ELF-1 (cell line): ENCODE measurements around the gene BMERB1.
"Not testable (repeated sequence)": the region's sequence is repeated elsewhere in the genome, so short reads cannot be mapped to it uniquely, and the experiment has no call there.

Source experiments
- DNase-seq: peaks from one replicate; pipeline ENCODE4 v3.0.0-alpha.2; 2016; ENCODE audit warnings: low read depth, low spot score

BMERB1 gene

DNA sequence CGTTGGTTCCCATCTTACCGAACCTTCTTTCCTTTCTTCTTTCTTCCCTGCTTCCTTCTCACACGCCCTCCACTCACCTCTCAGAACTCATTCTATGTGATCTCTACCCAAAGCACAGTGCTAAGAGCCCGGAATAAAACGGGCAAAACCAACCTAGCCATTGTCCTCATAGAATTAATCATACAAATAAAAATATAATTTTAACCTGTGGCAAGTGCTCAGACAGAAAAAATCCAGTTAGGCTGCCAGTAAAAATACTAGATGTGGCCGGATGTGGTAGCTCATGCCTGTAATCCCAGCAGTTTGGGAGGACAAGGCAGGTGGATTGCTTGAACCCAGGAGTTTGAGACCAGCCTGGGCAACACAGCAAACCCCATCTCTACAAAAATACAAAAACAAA is 27.0 kb downstream of the BMERB1 start:
- DNase-seq = no peak

DNA sequence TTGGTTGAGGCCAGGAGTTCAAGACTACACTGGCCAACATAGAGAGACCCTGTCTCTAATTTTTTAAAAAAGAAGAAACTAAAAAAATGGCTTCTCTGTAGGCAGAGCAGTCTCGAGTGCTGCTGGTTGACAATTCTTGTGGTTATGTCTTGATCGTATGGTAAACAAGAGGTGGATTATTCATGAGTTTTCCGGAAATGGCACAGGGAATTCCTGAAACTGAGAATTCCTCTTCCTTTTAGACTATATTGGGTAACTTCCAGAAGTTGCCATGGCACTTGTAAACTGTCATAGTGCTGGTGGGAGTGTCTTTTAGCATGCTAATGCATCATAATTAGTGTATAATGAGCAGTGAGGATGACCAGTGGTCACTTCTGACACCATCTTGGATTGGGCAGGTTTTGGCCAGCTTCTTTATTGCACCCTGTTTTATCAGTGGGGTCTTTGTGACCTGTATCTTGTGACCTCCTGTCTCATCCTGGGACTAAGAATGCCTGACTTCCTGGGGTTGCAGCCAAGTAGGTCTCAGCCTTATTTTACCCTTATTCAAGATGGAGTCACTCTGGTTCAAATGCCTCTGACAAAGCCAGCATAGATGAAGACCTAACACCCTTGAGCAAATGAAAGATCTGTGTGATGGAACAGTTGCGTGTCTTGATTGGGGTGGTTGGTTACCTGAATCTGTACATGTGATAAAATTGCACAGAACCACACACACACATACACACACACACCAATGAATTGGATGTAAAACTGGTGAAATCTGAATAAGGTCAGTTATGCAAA is 30.2 kb downstream of the BMERB1 start:
- DNase-seq = no peak

DNA sequence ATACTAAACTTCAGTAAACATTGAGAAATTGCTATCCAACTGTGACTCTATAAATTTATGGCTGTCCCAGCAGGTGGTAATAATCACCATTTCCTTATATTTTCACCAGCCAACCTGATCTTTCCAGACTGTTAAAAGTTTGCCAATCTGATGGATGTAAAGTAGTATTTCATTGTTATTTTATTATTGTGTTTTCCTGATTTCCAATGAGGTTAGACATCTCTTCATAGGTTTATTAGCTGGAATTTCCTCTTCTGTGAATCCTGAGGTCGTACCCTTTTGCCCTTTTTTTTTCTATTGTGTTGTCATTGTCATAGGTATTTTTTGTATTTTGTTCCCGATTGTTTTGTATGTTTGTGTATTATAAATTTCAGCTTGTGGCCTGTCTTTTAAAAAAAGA is 31.7 kb downstream of the BMERB1 start:
- DNase-seq = no peak

DNA sequence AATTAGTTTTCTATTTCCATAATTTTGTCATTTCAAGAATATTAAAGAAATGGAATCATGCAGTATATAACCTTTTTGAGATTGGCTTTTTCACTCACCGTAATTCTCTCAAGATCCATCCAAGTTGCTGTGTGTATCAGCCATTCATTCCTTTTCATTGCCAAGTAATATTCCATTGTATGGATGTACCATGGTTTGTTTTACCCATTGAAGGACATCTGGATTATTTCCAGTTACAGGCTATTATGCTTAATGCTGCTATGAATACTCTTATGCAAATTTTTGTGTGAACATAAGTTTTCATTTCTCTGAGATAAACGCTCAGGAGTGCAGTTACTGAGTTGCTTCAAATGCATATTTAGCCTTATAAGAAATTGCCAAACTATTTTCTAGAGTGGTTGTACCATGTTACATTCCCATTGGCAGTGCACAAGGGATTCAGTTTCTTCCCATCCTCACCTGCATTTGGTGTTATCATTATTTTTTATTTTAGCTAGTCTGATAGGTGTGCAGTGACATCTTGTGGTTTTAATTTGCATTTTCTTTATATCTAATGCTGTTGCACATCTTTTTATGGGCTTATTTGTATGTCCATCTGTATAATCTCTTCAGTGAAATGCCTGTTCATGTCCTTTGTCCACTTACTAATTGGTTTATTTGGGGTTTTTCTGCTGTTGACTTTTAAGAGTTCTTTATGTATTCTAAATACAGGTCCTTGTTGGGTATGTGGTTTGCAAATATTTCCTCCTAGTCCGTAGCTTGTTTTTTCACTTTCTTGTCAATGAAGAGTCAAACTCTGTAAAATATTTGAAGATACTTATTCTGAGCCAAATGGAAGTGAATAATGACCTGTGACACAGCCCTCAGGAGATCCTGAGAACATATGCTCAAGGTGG is 32.7 kb downstream of the BMERB1 start:
- no peak for DNase-seq

DNA sequence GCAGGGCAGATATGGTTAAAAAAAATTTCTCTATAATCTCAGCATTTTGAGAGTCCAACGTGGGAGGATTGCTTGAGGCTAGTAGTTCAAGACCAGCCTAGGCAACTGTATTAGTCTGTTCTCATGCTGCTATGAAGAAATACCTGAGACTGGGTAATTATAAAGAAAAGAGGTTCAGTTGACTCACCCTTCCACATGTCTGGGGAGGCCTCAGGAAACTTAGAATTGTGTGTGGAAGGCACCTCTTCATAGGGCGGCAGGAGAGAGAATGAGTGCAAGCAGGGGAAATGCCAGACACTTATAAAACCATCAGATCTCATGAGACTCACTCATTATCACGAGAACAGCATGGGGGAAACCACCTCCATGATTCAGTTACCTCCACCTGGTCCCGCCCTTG is 42.6 kb downstream of the BMERB1 start:
- not testable (repeated sequence) for DNase-seq

DNA sequence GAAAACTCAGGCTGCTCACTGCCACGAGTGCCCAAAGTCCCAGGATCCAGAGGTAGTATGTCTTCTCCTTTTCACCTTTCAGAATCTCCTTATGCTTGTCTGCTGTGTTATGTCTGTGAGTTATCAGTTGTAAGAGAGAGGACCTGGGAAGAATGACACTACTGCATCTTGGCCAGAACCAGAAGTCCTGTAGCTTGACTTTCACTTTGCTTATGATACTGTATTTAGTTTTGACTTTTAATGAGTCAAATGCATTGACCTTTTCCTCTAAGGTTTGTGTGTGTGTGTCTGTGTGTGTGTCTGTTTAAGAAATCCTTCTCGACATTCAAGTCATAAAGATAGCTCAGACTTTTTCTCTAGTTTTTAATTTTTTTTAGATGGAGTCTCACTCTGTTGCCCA is 43.4 kb downstream of the BMERB1 start:
- DNase-seq = no peak

DNA sequence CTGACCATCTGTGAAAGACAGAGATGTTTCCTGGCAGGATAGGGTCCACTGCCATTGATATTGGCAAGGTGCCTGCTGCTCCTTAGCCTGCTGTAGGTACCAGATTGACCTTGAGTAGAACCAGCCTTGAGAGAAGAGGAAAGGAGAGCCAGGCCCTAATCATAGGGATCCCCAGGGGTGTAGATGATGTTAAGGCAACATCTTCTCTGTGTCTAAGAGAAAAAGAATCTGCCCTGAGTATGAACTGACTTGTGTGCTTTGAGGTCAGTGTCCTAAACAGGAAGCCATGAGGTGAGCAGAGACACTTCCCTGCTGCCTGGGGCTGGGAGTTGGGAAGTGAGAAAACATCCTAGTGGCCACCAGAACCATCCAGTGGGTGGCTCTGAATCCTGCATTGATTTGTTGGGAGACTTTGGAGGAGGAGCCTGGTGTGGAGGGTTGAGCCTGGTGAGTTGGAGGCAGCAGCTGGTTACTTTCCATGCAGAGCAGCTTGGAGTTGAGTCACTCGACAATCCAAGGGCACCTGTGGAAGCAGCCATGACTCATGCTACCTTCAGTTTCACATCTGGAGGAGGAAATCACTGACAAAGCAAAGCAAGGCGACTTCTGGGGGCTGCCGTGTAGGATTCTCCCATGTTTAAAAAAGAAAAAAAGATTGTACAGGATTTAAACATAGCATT is 47.8 kb downstream of the BMERB1 start:
- DNase-seq = peak; percentile 88

DNA sequence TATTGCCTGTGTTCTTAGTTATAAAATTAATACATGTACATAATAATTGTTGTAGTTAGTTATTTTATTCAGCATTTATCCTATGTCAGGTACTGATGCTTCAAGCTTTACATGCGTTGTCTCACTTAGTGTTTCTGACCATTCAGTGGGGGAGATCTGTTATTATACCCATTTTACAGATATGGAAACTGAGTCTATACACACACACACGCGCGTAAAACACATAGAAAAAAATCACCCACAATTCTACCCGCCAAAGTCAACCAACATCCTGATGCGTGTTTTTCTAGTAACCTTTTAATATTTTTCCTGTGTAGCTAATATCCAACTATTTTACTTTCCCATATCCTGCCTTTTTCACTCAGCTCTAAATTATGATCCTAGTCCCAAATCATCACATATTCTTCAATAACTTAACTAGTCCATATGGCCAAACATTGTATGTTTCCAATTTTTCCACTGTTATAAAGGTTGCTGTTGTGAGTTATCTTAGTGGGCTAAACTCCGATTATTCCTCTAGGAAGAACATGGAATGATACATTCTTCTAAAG is 48.4 kb downstream of the BMERB1 start:
- DNase-seq = no peak

DNA sequence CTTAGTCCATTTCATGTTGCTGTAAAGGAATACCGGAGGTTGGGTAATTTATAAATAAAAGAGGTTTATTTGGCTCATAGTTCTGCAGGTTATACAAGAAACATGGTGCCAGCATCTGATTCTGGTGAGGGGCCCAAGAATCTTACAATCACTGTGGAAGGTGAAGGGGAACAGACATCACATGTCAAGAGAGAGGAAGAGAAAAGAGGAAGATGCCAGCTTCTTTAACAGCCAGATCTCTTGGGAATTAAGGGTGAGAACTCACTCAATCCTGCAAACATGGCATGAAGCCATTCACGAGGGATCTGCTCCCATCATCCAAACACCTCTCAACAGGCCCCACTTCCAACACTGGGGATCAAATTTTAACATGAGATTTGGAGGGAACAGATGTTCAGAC is 49.5 kb downstream of the BMERB1 start:
- DNase-seq = no peak

DNA sequence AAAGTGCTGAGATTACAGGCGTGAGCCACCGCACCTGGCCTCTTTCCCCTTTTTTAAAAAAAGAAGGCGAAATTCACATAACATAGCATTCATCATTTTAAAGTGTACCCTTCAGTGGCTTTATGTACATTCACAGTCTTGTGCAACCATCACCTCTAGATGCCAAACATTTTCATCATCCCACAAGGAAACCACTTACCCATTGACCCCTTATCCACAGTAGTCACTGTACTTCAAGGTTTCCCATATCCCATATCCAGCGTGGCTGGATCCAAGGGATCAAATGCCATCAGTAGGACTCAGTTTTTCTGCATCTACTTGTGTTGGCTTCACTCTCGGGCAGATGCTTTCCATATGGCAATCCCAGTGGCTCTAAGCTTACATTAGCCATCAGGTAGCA is 50.3 kb downstream of the BMERB1 start:
- no peak for DNase-seq

DNA sequence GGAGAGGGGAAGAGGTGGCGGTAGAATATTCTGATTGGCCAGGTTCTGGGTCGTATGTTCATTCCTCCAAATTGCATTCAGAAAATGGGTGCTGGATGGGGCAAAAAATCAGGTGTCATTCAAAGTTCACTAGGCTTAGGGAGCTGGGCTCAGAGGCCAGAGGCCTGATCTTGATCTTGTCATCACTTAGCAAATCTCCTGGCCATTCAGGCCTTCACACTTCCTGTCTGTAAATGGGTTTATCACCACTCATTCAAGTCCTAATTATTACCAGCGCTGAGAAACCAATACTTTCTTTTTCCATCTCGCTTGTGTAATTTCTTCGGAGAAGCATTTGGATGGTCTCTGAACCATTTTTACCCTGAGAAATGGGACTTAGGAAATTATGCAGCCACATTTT is 50.8 kb downstream of the BMERB1 start:
- DNase-seq = no peak

DNA sequence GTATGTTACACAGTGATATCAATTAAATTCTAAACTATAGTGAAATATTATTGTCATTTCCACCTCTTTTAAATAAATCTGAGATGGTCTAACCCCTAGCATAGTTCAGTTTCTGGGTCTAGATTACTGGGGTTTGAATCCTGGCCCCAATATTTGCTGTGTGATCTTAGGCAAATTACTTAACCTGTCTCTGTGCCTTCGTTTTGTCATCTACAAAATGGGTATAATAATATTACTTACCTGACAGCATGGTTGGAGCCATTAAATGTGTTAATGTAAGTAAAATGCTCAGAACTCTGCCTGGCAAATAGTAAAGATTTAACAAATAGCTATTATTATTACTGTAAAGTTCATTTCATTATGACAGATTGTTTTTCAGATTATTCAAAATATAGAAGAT is 52.3 kb downstream of the BMERB1 start:
- no peak for DNase-seq

DNA sequence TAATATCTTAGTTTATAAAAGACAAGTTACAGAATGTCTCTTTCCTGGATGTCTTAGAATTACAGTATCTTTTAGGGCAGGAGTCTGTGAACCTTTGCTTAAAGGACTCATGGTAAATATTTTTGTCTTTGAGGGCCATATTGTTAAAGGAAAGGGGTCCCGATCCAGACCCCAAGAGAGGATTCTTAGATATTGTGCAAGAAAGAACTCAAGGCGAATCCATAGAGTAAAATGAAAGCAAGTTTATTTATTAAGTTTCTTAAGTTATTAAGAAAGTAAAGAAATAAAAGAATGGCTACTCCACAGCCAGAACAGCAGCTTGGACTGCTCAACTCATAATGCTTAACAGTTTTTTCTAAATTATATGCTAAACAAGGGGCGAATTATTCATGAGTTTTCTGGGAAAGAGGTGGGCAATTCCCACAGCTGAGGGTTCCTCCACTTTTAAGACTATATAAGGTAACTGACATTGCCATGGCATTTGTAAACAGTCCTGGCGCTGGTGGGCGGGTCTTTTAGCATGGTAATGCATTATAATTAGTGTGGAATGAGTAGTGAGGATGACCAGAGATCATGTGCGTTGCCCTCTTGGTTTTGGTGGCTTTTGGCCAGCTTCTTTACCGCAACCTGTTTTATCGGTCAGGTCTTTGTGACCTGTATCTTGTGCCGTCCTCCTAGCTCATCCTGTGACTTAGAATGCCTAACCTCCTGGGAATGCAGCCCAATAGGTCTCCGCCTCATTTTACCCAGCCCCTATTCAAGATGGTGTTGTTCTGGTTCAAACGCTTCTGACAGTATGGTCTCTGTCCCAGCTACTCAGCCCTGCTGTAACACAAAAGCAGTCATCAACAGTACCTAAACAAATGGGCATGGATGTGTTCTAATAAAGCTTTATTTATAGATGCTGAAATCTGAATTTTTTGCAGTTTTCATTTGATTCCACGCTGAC is 53.2 kb downstream of the BMERB1 start:
- DNase-seq = no peak

DNA sequence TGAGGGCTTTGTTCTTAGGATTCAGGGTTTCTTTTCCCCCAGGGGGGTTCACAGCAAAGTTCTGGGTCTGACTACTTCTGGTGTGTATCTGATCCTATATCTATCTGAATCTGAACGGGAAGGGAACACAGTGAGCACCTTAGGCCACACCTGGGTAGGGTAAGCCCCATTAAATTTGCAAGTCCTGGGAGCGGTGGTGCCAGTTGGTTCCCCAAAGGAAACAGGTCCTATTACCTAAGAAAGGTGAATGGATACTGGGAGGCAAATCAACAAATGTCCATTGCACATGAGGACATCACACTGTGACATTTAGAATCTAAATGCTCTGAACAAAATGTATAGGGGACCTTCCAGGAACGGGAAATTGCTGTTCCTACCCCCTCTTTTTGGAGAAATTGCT is 54.6 kb downstream of the BMERB1 start:
- no peak for DNase-seq

DNA sequence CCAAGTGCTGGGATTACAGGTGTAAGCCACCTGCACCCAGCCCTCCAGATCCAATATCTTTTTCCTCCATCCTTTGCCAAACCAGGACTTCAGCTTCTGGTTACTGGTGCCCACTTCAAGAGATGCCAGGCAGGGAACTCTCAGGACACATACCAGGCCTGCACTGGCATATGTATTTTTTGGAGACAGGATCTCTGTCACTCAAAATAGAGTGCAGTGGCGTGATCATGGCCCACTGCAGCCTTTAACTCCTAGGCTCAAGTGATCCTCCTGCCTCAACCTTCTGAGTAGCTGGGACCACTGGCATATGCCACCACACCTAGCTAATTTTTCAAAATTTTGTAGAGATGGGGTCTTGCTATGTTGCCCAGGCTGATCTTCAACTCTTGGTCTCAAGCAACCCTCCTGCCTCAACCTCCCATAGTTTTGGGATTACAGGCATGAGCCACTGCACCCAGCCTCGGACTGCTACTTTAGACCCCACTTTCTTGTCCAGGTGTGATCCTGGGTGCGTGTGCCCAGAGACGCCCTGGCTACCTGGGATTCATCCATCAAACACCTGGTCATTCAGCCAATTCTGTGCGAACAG is 55.8 kb downstream of the BMERB1 start:
- DNase-seq = no peak

DNA sequence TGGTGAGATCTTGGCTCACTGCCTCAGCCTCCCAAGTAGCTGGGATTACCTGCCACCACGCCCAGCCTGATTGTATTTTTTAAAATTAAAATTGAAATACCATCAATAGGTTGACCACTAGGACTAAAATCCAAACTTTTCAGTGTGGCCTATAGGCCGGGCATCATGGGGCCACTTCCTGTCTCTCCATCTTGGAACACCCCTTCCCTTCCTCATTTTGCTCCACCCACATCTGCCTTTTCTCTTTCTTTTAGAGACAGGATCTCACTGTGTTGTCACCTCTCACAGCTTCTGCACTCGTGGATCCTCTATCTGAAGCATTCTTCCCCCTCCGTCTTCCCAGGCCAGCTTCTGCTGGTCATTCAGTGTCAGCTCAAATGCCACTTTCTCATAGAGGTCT is 57.0 kb downstream of the BMERB1 start:
- no peak for DNase-seq

DNA sequence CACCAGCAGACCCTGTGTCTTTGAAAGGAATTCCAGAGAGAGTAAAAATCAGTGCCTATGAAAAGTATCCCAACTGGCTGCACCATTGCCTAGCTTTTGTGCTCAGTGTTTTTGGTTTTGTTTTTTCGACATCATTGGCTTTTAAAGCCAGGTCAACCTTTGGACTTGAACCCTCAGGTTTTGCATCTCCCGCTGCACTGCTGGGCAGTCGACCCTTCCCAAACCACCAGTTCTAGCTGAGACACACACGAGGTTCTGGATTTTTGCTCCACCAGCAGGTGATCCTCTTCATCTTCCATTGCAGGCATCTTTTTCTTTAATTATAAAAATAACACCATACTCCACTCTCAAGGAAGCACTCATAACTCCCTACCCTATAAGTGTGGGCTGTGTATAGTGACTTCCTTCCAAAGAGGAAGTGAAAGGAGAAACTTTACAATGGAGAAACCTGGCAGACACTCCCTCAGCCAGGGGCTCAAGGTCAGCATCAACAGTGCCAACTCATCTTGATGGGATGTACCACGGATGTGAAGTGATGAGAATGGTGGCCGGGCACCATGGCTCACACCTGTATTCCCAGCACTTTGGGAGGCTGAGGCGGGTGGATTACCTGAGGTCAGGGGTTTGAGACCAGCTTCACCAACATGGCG is 57.8 kb downstream of the BMERB1 start:
- no peak for DNase-seq

DNA sequence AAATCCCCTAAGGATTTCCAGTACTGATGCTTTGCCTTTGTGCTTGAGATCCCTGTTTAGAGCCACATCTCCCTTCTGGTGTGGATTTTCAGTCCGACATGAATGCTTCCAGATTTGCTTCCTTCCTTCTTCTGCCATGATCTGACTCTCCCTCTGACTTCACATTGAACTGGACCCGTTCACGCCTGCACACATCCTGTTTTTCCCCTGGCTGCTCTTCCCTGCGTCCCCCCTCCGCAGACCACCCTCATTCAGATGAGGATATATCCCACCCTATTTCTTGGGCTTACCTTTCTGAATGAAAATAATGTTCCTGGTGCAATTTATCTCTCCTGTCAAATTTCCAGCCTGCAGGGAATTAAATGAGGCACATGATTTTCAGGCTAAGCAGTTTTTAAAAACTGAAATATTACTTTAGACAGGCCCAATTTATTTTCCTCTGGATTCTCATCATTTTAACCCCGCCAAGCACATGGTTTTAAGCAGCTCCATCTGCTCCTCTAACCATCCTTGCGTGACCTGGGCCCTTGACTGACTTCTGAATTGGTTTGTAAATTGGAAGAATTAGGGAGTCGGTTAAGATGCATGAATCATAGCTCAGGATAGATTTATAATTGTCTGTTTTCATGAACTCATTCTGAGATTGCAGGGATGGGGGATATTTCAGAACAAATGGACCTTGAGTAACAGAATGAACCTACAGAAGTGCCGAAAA is 59.2 kb downstream of the BMERB1 start:
- no peak for DNase-seq

DNA sequence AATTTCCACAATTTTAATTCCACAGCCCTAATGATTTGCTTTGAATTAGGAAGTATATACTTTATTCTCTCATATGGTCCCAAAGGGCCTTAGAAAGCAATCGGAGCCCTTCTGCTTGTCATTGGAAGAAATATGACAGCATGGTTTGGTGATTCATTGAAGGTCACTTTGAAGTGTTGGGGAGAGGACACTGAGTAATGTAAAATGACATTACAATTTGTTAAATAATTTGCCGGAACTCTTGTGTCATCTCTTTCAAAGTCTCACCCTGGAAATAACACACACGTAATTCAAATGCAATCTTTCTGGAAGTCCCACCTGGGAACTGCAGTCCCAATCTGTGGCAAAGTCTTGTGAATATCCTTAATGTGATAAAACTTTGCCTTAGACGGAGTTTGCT is 59.8 kb downstream of the BMERB1 start:
- DNase-seq = no peak
